Loucy (cell line): Measurements from ENCODE around the gene TEX47.

ENCODE experiments used
- H2AFZ ChIP-seq: fragments of 200-600 bp; sonication (generic); 2 replicates; pipeline ENCODE4 v1.6.0; 2016; ENCODE audit warnings: antibody characterized with exemption, mild to moderate bottlenecking, low read length, moderate library complexity
- H3F3A ChIP-seq: fragments of 200-600 bp; 2 replicates; pipeline ENCODE4 v1.6.0; 2016; ENCODE audit warnings: antibody characterized with exemption, low read depth, mild to moderate bottlenecking
- H3K27me3 ChIP-seq: fragments of 200-600 bp; sonication (generic); 2 replicates; pipeline ENCODE4 v1.6.1; 2014; ENCODE audit warnings: low read length, mild to moderate bottlenecking; ENCODE audit not compliant: insufficient read depth, poor library complexity, severe bottlenecking
- H3K36me3 ChIP-seq: fragments of 200-600 bp; sonication (generic); 2 replicates; pipeline ENCODE4 v1.6.1; 2016; ENCODE audit warnings: low read length; ENCODE audit not compliant: insufficient read depth
- H3K4me1 ChIP-seq: fragments of 200-600 bp; sonication (generic); 2 replicates; pipeline ENCODE4 v1.5.1; 2014; ENCODE audit warnings: low read length, mild to moderate bottlenecking; ENCODE audit not compliant: insufficient read depth, poor library complexity, severe bottlenecking
- H3K4me2 ChIP-seq: fragments of 200-600 bp; sonication (generic); 2 replicates; pipeline ENCODE4 v1.6.0; 2014; ENCODE audit warnings: antibody characterized with exemption, low read length, low read depth, mild to moderate bottlenecking; ENCODE audit not compliant: poor library complexity, severe bottlenecking
- H3K4me3 ChIP-seq: fragments of 200-600 bp; sonication (generic); 2 replicates; pipeline ENCODE4 v1.5.1; 2014; ENCODE audit warnings: low read length, mild to moderate bottlenecking, mixed read lengths; ENCODE audit not compliant: poor library complexity, severe bottlenecking
- H3K79me2 ChIP-seq: fragments of 200-600 bp; sonication (generic); 2 replicates; pipeline ENCODE4 v1.6.1; 2014; ENCODE audit warnings: low read length; ENCODE audit not compliant: insufficient read depth
- H3K9ac ChIP-seq: fragments of 200-600 bp; sonication (generic); 2 replicates; pipeline ENCODE4 v1.6.0; 2014; ENCODE audit warnings: mild to moderate bottlenecking, low read depth, low read length, moderate library complexity; ENCODE audit not compliant: poor library complexity, severe bottlenecking
- H3K9me2 ChIP-seq: fragments of 200-600 bp; sonication (generic); replicated peaks from 2 replicates; pipeline ENCODE4 v1.6.1; 2016; ENCODE audit warnings: low read depth, low read length, mixed read lengths
- H3K9me3 ChIP-seq: fragments of 200-600 bp; sonication (generic); 2 replicates; pipeline ENCODE4 v1.6.1; 2014; ENCODE audit warnings: mild to moderate bottlenecking, antibody characterized with exemption, low read length, low read depth; ENCODE audit not compliant: insufficient read depth
- H4K20me1 ChIP-seq: fragments of 200-600 bp; sonication (generic); 2 replicates; pipeline ENCODE4 v1.6.0; 2014; ENCODE audit warnings: antibody characterized with exemption, low read length, mild to moderate bottlenecking; ENCODE audit not compliant: insufficient read depth, poor library complexity, severe bottlenecking
- EZH2phosphoT487 ChIP-seq: fragments of 200-600 bp; IDR thresholded peaks from 2 replicates; pipeline ENCODE4 v1.6.1; 2018; ENCODE audit warnings: antibody characterized with exemption, mild to moderate bottlenecking, moderate library complexity, borderline replicate concordance
- TF ChIP-seq, protein P1 (sequence below): fragments of 200-600 bp; sonication (generic); conservative IDR thresholded peaks from 2 replicates; pipeline ENCODE4 v1.5.1; 2014; ENCODE audit warnings: mild to moderate bottlenecking, antibody characterized with exemption, low read length

The TEX47 gene

DNA sequence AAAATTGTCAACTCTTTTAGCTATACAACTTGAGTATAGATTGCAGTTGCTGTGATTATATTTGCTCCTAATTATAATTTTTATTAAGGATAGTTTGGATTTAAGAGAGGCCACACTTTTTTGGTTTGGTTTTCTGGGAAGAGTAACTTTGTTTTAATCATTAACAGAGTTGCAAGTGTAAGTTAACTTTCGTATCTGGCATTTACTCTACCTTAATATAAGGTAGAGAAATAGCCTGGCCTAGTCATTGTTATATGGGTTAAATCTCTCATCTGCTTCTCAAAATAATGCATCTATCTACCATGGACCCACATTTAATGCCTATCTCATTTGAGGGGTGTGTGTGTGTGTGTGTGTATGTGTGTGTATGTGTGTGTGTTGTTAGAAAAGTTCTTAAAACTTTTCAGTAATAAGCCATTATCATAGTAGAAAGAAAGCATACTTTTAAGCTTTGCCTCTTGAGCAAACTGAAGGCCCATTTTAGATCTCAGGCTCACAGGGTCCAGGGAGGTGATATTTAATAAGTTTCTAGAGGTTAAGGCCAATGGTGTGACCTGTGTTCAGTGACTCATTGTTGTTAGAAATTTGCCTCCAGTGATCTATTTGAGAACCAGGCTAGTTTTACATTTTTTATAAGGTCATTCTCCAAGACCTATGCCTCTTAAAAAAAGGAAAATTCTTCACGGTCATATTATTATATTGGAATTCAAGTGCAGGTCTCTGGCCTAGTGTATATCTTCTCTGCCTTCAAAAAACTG is 10.9 kb upstream of the TEX47 start:
- Histone ChIP-seq H3F3A (no peaks in the 10 kb centered on the region), H3K9ac (no peak overlapping the region), H3K79me2 (no peaks in the 10 kb centered on the region), H3K27me3 (no peaks in the 10 kb centered on the region), H3K36me3 (no peaks in the 10 kb centered on the region), H4K20me1 (no peaks in the 10 kb centered on the region), H3K4me1 (no peaks in the 10 kb centered on the region), H3K4me2 (no peak overlapping the region), H3K4me3 (no peak overlapping the region), H3K9me2 (no peaks in the 10 kb centered on the region), H2AFZ (no peak overlapping the region), H3K9me3 (no peaks in the 10 kb centered on the region)
- no peak for TF ChIP-seq EZH2phosphoT487
- TF ChIP-seq, protein P1, sequence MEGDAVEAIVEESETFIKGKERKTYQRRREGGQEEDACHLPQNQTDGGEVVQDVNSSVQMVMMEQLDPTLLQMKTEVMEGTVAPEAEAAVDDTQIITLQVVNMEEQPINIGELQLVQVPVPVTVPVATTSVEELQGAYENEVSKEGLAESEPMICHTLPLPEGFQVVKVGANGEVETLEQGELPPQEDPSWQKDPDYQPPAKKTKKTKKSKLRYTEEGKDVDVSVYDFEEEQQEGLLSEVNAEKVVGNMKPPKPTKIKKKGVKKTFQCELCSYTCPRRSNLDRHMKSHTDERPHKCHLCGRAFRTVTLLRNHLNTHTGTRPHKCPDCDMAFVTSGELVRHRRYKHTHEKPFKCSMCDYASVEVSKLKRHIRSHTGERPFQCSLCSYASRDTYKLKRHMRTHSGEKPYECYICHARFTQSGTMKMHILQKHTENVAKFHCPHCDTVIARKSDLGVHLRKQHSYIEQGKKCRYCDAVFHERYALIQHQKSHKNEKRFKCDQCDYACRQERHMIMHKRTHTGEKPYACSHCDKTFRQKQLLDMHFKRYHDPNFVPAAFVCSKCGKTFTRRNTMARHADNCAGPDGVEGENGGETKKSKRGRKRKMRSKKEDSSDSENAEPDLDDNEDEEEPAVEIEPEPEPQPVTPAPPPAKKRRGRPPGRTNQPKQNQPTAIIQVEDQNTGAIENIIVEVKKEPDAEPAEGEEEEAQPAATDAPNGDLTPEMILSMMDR: no peak

DNA sequence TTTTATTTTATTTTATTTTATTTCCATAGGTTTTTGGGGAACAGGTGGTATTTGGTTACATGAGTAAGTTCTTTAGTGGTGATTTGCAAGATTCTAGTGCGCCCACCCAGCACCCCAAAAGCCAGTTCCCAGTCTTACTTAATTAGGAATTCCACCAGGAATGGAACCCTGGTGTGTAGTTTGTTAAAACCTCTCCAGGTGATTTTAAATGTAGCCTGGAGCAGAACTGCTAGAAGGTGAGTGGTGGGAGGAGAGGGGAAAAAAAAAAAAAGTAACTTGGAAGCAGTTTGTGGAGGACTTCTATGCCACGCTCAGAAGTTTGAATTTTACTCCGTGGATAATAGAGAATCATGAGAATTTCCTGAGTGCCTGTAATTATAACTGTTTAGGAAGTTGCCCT is 5.5 kb upstream of the TEX47 start:
- no peak overlapping the region for H3K4me2 ChIP-seq
- TF ChIP-seq, protein P1: no peak
- TF ChIP-seq EZH2phosphoT487: no peak
- no peaks in the 10 kb centered on the region for H3K9me3 ChIP-seq

DNA sequence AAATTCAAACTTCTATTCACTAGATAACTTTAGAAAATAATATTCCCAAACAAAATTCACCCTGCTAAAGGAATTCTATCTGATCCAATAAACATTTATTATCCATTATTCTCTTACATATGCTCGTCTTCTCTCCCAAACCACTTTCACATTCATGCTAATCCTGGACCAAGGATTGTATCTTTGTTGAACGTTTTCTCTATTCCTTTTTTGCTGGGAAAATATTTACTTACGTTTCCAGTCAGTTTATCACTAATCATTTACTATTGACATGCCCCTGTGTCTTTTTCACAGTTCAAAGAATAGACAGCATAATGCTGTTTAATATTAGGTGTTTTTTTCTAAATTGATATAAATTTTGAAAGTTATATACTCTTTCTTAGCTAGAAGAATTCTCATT is 3.2 kb downstream of the TEX47 start:
- no peaks in the 10 kb centered on the region for H3K9me2 ChIP-seq
- H3K9me3 ChIP-seq: no peaks in the 10 kb centered on the region
- H3K27me3 ChIP-seq: no peaks in the 10 kb centered on the region
- no peaks in the 10 kb centered on the region for H3F3A ChIP-seq
- no peaks in the 10 kb centered on the region for H3K4me1 ChIP-seq
- no peak overlapping the region for H3K4me2 ChIP-seq
- H4K20me1 ChIP-seq: no peaks in the 10 kb centered on the region
- H3K79me2 ChIP-seq: no peaks in the 10 kb centered on the region
- no peak overlapping the region for H2AFZ ChIP-seq
- H3K36me3 ChIP-seq: no peaks in the 10 kb centered on the region
- TF ChIP-seq, protein P1: no peak
- TF ChIP-seq EZH2phosphoT487: no peak
- no peak overlapping the region for H3K9ac ChIP-seq
- H3K4me3 ChIP-seq: no peak overlapping the region

More for the DNA sequence above, 5.5 kb upstream of the TEX47 start:
- H3K36me3 ChIP-seq: no peaks in the 10 kb centered on the region
- H3F3A ChIP-seq: no peaks in the 10 kb centered on the region
- no peaks in the 10 kb centered on the region for H3K27me3 ChIP-seq
- H4K20me1 ChIP-seq: no peaks in the 10 kb centered on the region
- no peaks in the 10 kb centered on the region for H3K9me2 ChIP-seq
- H3K4me1 ChIP-seq: no peaks in the 10 kb centered on the region
- H3K79me2 ChIP-seq: no peaks in the 10 kb centered on the region
- no peak overlapping the region for H3K9ac ChIP-seq
- no peak overlapping the region for H3K4me3 ChIP-seq
- H2AFZ ChIP-seq: no peak overlapping the region
